HG02798 (cell line): ENCODE data around the gene FAM221B.

Experiments
- ATAC-seq: cut with Tn5 transposase; IDR thresholded peaks from one replicate; pipeline ENCODE4 v1.9.1; 2021; ENCODE audit warnings: mild to moderate bottlenecking; ENCODE audit not compliant: unreplicated experiment, poor library complexity

Gene FAM221B

GRCh38 chr9:35828716-35829083 is at the start of gene FAM221B:
Gene FAM221B (minus strand): TSS chr9:35828732. CDS start chr9:35826161, 2,571 bp downstream.
- no peak for ATAC-seq

GRCh38 chr9:35872505-35872904 is 44.0 kb upstream of the FAM221B start:
- ATAC-seq = no peak

GRCh38 chr9:35871545-35871944 is 43.0 kb upstream of the FAM221B start:
- no peak for ATAC-seq

- no peak for ATAC-seq
Observed at GRCh38 chr9:35870351-35870923, 41.9 kb upstream of the FAM221B start, which contains the start of gene OR13J1. Gene OR13J1 (minus strand): TSS chr9:35870401. CDS start chr9:35870401, 0 bp downstream.

- no peak for ATAC-seq
Observed at GRCh38 chr9:35869621-35870216, 41.2 kb upstream of the FAM221B start.

- ATAC-seq = no peak
Observed at GRCh38 chr9:35868933-35869332, 40.4 kb upstream of the FAM221B start.

GRCh38 chr9:35867538-35867937 is 39.0 kb upstream of the FAM221B start:
- no peak for ATAC-seq

- no peak for ATAC-seq
Observed at GRCh38 chr9:35864695-35865255, 36.2 kb upstream of the FAM221B start.

GRCh38 chr9:35863583-35863982 is 35.1 kb upstream of the FAM221B start:
- ATAC-seq = no peak

- no peak for ATAC-seq
Observed at GRCh38 chr9:35862328-35862727, 33.8 kb upstream of the FAM221B start.

- ATAC-seq = no peak
Observed at GRCh38 chr9:35861161-35861897, 32.8 kb upstream of the FAM221B start.

- ATAC-seq = no peak
Observed at GRCh38 chr9:35859990-35860339, 31.4 kb upstream of the FAM221B start.

- no peak for ATAC-seq
Observed at GRCh38 chr9:35859310-35859989, 30.9 kb upstream of the FAM221B start.

GRCh38 chr9:35858458-35858857 is 29.9 kb upstream of the FAM221B start:
- ATAC-seq = no peak

GRCh38 chr9:35856882-35857281 is 28.4 kb upstream of the FAM221B start:
- ATAC-seq = no peak

- ATAC-seq = no peak
Observed at GRCh38 chr9:35856206-35856605, 27.7 kb upstream of the FAM221B start.

GRCh38 chr9:35854091-35854762 is 25.7 kb upstream of the FAM221B start:
- ATAC-seq = no peak

- no peak for ATAC-seq
Observed at GRCh38 chr9:35852876-35853865, 24.6 kb upstream of the FAM221B start.

GRCh38 chr9:35852267-35852815 is 23.8 kb upstream of the FAM221B start:
- no peak for ATAC-seq
